ENCODE data around the gene HSPD1.
A peak's percentile ranks its signal among the peaks of the same experiment; 100 is the strongest.

Gene HSPD1

DNA sequence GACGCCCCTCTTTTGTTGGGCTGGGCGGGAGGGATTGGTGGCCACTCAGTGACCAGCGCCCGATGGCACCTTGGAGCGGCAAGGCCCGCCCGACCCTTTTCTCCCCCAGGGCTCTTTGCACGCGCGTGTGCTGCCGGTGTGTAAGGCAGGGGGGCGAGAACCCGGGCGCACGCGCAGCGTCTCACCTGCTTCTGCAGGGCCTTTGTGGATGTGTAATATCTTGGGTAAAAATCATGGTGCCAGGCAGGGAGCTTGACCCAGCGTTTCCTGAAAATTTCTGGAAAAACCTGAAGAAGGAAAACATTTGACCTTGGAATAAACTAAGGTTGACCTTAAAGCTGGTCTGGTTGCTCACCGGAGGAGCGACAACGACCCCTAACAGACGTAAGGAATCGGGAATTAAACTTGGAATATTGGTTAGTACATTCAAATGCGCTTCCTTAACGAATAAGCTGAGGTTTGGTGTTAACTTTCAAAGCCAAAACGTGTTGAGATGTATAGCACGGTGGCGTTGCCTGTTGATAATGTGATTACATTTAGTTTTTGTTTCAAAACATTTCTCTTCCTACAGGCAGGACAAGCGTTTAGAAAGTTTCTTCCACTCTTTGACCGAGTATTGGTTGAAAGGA, 977 bp upstream of the HSPD1 start:
- Histone ChIP-seq H3K27ac (peak overlapping the region; percentile 73), H3K27me3 (replicated peaks) (no peaks in the 10 kb centered on the region), H3K4me3 (ENCODE audit: low read depth, low read length) (peak overlapping the region; percentile 96), H3K36me3 (replicated peaks) (peaks cover 32% of the 10 kb centered on the region)
- in situ Hi-C loops (cut with HindIII; ENCODE audit: low pct_ligation_motif_present, low sequenced_read_pairs): no loop called here
- DNase-seq: peak; percentile 1
- no peak for TF ChIP-seq CTCF (IDR thresholded peaks at IDR 0.05; ENCODE audit: low read depth, low read length, missing control alignments)

- no peaks in the 10 kb centered on the region for H3K27me3 ChIP-seq (replicated peaks)
- peaks cover 36% of the 10 kb centered on the region for H3K36me3 ChIP-seq (replicated peaks)
- DNase-seq: peak; percentile 46
- no peak for TF ChIP-seq CTCF (IDR thresholded peaks at IDR 0.05; ENCODE audit: low read depth, low read length, missing control alignments)
- in situ Hi-C loops (cut with HindIII; ENCODE audit: low pct_ligation_motif_present, low sequenced_read_pairs): no loop called here
- peak overlapping the region; percentile 96 for H3K4me3 ChIP-seq (ENCODE audit: low read depth, low read length)
- peak overlapping the region; percentile 73 for H3K27ac ChIP-seq
These were observed 575 bp downstream of the HSPD1 start for GRCh38 chr2:197498937-197499593.

DNA sequence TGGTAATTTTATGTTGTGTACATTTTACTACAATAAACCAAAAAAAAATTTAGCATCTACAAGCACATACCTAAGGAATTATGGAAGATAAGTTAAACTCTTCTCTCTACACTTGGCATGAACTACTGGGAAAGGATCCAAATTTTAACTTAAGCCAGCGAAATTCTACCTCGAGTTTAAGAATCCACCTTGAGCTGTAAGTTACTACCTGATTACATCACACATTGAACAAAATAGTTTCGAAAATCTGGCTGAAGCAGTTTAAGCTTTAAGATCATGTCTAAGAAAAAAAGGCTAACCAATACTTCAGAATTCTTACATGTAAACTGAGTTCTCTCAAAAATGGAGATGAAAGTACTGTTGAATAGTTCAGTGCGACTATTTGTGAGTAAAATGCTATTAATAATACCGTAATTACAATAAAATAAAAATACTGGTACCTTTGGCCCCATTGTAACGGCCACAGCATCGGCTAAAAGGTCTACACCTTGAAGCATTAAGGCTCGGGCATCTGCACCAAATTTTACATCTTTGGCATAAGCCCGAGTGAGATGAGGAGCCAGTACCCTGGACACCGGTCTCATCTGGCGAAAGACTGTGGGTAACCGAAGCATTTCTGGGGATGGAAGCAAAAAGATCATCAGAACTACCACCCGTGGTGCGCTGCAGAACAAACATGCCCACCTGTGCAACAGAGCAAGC, 1.3 kb downstream of the HSPD1 start:
- H3K27ac ChIP-seq: peak overlapping the region; percentile 73
- in situ Hi-C loops (cut with HindIII; ENCODE audit: low pct_ligation_motif_present, low sequenced_read_pairs): no loop called here
- peak overlapping the region; percentile 96 for H3K4me3 ChIP-seq (ENCODE audit: low read depth, low read length)
- no peak for DNase-seq
- H3K27me3 ChIP-seq (replicated peaks): no peaks in the 10 kb centered on the region
- peaks cover 38% of the 10 kb centered on the region for H3K36me3 ChIP-seq (replicated peaks)
- TF ChIP-seq CTCF (IDR thresholded peaks at IDR 0.05; ENCODE audit: low read depth, low read length, missing control alignments): no peak

GRCh38 chr2:197497326-197497725, 2.3 kb downstream of the HSPD1 start:
- H3K27ac ChIP-seq: no peak overlapping the region
- DNase-seq: no peak
- H3K4me3 ChIP-seq (ENCODE audit: low read depth, low read length): peak overlapping the region; percentile 96
- TF ChIP-seq CTCF (IDR thresholded peaks at IDR 0.05; ENCODE audit: low read depth, low read length, missing control alignments): no peak
- no peaks in the 10 kb centered on the region for H3K27me3 ChIP-seq (replicated peaks)
- peaks cover 46% of the 10 kb centered on the region for H3K36me3 ChIP-seq (replicated peaks)
- in situ Hi-C loops (cut with HindIII; ENCODE audit: low pct_ligation_motif_present, low sequenced_read_pairs): no loop called here

DNA sequence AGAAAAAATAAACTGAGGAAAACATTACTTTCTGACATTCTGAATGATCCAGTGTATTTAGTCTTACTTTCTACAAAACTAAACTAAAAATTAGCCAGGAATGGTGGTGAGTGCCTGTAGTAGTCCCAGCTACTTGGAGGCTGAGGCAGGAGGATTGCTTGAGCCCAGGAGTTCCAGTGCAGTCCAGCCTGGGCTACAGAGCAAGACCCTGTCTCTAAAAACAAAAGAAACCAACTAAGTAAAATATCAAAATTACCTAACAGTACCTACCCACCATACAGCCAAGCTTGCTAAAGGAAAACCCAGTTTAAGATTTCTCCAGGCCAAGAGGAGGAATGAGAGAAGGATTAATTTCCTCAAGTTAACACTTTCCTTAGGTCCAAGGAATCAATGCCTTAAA, 2.9 kb downstream of the HSPD1 start:
- no peaks in the 10 kb centered on the region for H3K27me3 ChIP-seq (replicated peaks)
- no peak overlapping the region for H3K4me3 ChIP-seq (ENCODE audit: low read depth, low read length)
- H3K27ac ChIP-seq: no peak overlapping the region
- H3K36me3 ChIP-seq (replicated peaks): peaks cover 49% of the 10 kb centered on the region
- no peak for DNase-seq
- TF ChIP-seq CTCF (IDR thresholded peaks at IDR 0.05; ENCODE audit: low read depth, low read length, missing control alignments): no peak
- in situ Hi-C loops (cut with HindIII; ENCODE audit: low pct_ligation_motif_present, low sequenced_read_pairs): no loop called here

All from brain microvascular endothelial cell (primary cell).